KG1 (cell line): Measurements from ENCODE around the gene PRKCA.
A peak's percentile ranks its signal among the peaks of the same experiment; 100 is the strongest.

ENCODE experiments used
- DNase-seq: peaks from one replicate; lab custom pipeline; 2025; lab: John Stamatoyannopoulos, UW

PRKCA gene

GRCh38 chr17:66518677-66519076, 216.3 kb downstream of the PRKCA start:
- no peak for DNase-seq

- DNase-seq: no peak
These were observed 216.7 kb downstream of the PRKCA start for GRCh38 chr17:66519154-66519553.

DNA sequence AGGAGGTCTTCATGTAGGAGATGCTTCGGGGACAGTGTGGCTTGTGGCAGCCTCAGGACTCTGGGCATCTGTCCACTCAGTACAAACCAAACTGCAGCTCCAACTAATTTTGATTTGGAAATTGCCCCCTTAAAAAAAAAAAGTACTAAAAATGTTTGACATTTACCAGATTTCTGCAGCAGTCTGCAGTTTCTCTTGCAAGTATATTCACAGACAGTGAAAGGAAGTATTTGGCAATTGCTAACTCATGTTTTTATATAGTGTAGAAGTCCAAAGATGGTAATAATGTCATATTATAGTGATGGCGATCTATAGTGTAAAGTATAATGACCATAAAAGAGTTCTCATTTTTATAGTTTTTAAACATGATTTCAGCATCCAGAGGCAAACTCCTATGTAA, 218.6 kb downstream of the PRKCA start:
- DNase-seq: no peak

- DNase-seq: no peak
These were observed 220.3 kb downstream of the PRKCA start for GRCh38 chr17:66522591-66523272.

DNA sequence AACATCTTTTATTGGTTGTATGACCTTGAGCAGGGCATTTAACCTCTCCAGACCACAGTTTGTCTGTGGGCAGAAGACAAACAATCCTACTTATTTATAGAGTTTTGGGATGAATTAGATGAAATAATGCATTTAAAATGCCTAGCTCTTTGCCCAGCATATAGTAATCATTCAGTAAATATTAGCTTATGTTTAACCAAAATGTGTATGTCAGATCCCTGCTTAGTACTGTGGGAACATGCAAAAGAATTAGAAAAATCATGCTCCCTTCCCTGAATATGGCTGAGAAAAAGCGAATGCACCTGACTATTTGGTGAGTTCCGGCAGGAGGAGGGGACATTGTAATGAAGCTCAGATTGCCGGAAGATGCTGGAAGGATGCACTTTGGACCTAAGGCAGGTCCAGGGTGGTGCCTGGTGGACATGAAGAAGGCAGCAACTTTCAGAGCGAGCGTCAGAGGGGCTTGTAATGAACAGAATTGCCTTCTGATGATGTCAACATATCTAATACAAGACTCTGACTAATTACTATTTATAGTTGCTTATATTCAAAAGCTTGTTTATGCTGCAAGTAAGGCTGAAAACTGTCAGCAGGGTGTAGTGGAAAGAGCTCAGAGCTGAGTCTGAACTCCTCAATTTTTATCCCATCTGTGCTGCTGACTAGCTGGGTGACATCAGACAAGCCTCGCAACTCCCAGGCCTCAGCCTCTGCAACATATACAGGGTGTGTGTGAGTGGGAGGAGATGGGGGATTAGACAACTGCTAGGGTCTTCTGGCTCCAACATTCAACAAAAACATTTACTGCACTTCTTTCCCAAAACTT, 221.2 kb downstream of the PRKCA start:
- DNase-seq: no peak

GRCh38 chr17:66524877-66525276, 222.5 kb downstream of the PRKCA start:
- no peak for DNase-seq

- no peak for DNase-seq
These were observed 222.9 kb downstream of the PRKCA start for GRCh38 chr17:66525338-66525737.

GRCh38 chr17:66526827-66527226, 224.4 kb downstream of the PRKCA start:
- DNase-seq: no peak

DNA sequence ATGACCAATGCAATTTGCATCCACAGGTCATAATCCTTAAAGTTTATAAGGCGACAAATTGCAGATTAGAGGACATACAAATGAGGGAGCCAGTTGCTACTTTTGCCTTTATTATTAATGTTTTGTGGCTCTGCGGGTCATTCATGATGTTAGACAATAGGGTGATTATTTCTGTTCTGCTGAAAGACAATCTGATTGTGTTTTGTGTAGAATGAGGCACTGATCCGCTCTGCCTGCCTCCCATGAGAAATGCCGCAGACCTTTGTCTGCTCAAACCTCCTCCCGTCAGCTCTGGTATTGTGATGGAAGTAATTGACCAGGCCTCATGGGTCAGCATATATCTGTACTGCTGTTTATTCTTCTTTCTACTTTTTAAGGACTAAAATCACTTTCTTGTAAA, 224.9 kb downstream of the PRKCA start:
- DNase-seq: no peak

DNA sequence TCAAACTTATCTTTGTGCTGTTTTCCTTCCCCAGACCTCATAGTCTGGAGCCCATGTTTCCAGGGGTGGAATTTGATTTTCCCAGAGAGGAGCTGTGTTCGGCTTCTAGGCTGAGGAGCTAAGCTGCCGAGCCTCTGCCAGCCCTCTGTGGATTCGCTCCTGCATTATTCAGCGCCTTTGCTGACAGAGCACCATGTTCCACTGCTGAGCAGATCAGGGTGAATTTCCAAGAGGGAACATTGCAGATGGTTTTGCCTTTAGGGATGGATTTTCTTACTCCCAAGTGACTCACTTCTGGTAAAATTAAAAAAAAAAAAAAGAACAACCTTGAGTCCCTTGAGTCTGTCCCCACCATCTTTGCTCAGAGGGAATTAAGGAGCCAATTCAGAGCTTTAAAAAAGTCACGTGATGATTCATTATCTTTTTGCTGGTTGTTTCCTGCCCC, 229.5 kb downstream of the PRKCA start:
- no peak for DNase-seq

GRCh38 chr17:66533572-66533971, 231.2 kb downstream of the PRKCA start:
- no peak for DNase-seq

GRCh38 chr17:66533986-66534385, 231.6 kb downstream of the PRKCA start:
- DNase-seq: no peak

DNA sequence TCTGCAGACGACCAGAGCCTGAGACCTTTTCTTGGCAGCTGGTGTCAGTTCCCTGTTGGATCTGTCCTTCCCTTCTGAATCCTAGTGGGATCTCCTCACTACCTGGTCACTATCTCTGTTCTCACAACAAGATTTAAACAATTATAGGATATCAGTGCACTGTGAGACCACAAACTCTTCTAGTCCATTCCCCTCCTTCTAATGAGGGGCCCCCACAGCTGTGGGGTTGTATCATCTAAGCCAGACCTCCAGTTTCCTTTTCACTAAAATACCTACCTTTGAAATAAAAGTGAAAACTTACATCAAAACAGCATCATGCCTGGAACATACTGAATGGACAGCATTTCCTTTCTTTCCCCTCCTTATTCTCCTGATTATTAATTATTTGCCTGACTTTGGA, 233.2 kb downstream of the PRKCA start:
- no peak for DNase-seq

DNA sequence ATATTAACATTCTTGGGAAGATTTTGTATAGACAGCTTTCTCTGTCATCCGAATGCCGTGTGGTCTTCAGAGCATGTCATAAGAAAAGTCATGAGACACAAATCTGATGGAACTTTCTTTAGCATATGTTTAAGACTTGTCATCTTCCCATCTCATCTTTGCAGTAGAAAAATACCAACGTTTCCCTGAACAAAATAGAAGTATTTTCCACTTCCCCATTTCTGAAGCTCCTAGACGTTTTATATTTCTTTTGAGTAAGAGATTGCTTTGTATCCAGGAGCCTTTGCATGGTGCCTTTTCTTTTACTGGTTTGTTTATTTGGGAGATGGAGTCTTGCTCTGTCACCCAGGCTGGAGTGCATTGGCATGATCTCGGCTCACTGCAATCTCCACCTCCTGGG, 235.1 kb downstream of the PRKCA start:
- DNase-seq: no peak

GRCh38 chr17:66538776-66539175, 236.4 kb downstream of the PRKCA start:
- no peak for DNase-seq

GRCh38 chr17:66540131-66540781, 237.8 kb downstream of the PRKCA start:
- DNase-seq: no peak

DNA sequence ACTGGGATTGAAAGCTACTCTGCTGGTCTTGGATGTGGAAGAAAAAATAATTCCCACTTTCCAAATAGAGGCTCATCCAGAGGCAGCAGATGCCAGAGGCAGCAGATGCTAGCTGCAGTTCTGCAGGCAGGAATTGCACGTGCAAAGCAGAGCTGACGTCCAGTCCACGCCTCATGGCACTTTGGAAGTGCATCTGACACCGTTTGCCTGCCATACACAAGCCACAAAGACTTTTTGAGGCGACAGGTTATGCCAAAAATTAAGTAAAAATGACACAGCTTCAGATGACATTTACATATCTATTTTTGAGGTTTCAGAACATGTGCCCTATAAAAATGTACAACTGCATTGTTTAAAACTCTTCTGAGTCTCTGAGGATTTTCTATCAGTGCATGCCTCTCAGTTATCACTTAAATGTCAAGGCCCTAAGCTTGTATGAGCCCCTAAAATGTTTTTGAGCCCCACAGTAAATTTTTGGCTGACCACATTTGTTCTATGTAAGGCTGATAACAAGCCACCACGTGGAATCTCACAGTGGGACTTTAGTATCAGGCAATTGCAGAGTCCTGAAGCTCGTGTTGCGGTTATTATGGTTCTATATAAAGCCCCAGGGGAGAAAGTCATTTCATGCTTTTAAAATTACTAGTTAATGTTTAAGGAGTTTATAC, 239.2 kb downstream of the PRKCA start:
- DNase-seq: no peak

- DNase-seq: peak; percentile 17
These were observed 239.9 kb downstream of the PRKCA start for GRCh38 chr17:66542129-66542966.

DNA sequence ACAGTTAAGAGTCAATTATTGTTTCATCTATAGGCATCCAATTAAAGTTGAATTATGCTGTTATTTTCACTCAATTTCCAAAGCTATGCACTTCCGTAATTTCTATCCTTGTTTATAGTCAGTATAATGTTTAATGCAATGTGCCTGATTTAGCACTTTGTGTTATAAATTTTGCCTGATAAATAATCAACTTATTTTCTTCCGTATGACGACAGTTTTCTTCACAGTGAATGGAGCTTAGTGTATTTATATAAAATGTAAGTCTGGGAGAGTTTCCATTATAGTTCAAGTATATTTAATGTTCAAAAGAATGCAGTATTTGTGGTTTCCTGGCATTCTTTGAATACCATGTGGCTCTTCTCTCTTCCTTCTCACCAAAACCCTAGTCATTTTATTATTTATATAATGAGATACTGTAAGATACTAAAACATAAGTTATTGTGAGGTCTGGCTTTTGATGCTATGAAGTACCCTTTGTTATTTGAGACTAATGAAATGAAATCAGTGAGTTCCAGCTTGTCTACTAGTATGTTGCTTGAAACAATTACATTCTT, 240.6 kb downstream of the PRKCA start:
- DNase-seq: no peak

- DNase-seq: no peak
These were observed 241.1 kb downstream of the PRKCA start for GRCh38 chr17:66543526-66543925.

- DNase-seq: no peak
These were observed 243.5 kb downstream of the PRKCA start for GRCh38 chr17:66545918-66546317.
